Hematopoietic multipotent progenitor cell treated with erythropoietin and hydrocortisone succinate and interleukin-3 and kit ligand, for 17 days (in vitro differentiated cells): Measurements from ENCODE around the gene RFT1.

Experiments used
- DNase-seq: peaks from one replicate; pipeline ENCODE4 v3.0.0-alpha.2; 2015; ENCODE audit warnings: low spot score

The RFT1 gene

DNA sequence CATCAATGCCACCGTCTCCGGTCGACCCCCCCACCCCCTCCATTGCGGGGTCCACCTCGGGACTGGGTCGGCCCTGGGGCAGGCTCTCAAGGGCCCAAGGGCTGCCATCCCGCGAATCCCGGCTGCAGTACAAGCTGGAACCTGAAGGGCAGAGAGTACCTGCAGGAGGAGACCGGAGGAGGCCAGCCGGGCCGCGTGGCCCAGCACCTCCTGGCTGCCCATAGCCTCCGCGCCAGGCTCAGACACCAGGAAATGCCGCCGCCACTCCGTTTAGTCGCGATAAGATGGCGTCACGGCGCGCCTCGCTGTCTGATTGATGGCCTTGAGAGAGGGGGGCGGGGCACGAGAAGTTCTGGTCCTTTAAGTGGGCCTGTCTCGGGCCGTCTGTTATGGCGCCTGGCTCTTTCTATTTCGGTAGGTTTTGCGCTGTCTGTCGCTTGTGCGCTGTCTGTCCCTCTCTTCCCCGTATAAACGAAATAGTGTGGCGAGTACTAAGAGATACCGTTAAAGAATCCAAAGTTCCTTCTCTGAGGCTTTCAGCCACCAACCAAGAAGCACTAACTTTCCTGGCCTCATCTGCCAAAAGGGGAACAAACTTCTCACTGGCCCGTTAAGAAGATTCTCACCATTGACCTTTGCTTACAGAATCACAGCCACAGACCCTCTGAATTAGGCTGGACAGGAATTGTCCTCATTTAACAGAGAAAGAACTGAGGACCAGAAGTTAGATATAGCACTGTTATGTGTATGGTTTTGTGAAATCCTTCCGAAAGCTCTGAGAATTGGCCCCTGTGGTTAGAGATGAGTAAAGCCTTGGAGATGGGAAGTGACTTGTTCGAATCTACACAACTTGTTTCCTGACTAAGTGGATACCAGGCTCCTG, at the start of gene RFT1:
Gene RFT1, minus strand, starts transcription at position 257 of the 883 bp plus-strand sequence. Its CDS starts 35 bp downstream, at position 222.
- peak; percentile 96 for DNase-seq

DNA sequence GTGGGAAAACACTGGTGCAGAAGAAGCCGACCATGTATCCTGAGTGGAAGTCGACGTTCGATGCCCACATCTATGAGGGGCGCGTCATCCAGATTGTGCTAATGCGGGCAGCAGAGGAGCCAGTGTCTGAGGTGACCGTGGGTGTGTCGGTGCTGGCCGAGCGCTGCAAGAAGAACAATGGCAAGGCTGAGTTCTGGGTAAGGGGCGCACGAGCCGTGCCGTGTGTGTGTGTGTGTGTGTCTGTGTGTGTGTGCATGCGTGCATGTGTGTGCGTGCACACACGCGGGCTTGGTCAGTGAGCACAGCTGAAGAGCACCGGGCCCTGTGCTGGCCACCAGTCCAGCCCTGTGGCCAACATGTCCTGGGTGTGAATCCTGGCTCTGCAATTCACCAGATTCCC, 49.3 kb upstream of the RFT1 start:
- no peak for DNase-seq

DNA sequence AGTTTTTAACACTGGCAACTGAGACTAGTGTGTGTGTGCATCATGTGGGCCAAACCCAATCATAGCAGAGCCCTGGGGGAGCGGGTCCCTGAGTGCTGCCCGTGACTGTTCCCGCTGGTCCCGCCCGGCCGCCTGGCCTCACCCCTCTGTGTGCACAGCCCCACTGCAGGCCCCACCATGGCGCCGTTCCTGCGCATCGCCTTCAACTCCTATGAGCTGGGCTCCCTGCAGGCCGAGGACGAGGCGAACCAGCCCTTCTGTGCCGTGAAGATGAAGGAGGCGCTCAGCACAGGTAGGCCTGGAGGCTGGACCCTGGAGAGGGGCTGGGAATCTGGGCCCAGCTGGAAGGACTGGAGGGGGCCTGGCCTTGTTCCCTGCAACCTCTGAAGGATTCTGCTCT, 48.0 kb upstream of the RFT1 start:
- no peak for DNase-seq

DNA sequence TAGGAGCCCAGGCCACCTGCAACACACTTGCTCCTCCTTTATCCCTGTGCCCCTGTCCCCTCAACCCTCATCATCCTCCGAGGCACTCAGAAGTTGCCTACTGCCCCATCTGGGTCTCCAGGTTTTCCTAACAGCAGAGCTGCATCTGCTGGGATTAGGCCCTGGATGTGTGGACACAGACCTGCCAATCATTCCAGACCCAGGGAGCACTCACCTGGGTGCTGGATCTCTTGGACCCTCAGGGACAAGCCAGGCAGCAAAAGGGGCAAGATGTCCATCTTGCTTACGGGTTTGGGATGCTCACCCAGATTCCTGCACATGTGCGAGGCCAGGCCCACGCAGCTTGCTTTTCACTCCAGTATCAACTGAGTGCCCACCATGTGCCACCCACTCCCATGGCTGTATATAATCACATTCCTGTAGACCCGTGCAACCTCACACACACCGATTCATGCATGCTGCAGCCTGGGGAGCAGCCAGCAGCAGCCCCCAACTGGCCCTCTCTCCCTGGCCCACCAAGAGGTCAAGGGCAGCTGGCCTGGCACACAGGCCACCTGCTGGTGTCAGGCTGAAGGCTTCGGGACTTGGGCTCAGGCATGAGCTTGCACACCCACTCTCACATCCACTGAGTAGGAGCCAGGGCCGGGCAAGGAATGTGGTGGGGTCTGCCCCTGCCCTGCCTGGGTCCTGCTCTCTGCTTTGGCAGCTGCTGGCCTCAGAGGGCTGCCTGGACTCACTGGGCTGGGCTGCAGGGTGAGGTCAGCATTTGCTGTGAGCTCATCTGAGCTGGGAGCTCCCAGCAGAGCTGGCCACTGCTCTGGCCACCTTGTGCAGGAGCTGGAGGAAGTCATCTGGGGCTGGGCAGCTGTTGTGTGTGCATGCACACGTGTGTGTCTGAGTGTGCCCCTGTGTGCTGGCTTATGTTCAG, 45.6 kb upstream of the RFT1 start:
- no peak for DNase-seq

- no peak for DNase-seq
Observed at GRCh38 chr3:53174346-53175250, 44.4 kb upstream of the RFT1 start.

DNA sequence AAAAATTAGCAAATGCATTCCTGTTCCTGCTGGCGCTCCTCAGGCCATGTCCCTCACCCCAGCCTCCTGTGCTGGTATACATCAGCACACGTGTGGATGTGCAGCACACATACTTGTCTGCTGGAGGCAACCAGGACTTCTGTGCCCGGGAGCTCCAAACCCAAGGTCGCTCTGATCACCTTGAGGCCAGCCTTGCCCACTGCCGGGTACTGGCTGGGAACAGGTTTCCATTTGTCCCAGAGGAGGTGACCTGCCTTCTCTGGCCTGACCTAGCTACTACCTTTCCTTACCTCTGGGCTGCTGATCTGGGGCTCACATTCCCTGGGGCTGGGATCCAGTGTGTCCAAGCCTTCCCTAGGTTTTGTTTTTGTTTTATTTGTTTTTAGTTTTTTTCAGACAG, 42.9 kb upstream of the RFT1 start:
- no peak for DNase-seq

DNA sequence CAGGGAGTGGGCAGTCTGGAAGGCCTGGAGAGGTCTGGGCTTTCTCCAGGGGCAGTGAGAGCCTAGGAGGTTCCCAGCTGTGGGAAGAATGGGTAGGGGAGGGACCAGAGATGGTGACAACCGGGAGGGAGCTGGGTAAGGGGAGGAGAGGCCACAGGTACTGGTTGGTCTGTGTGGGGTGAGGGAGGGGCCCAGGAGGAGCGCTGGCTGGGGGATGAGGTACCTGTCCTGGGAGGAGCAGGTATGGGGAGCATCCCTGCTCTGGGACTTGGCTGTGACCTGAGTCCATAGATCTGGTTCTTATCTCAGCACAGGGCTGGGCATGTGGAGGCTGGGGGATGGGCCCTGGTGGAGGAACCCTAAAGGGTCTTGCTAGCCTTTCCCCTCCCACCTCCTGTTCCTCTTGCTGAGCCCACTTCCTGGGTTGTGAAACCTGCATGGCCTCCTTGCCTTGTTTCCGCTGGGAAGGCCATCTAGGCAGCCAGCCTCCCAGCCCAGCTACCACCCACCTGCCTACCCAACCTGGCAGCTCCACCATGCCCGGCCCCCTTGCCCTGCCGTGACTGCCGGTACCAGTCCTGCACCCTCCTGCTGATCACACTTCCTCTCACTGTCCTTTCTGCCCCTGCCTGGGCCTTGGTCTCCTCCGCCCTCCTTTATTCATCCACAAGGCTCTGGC, 41.7 kb upstream of the RFT1 start:
- no peak for DNase-seq

- no peak for DNase-seq
Observed at GRCh38 chr3:53171064-53171418, 40.8 kb upstream of the RFT1 start.

GRCh38 chr3:53170325-53171063, 40.3 kb upstream of the RFT1 start:
- no peak for DNase-seq

DNA sequence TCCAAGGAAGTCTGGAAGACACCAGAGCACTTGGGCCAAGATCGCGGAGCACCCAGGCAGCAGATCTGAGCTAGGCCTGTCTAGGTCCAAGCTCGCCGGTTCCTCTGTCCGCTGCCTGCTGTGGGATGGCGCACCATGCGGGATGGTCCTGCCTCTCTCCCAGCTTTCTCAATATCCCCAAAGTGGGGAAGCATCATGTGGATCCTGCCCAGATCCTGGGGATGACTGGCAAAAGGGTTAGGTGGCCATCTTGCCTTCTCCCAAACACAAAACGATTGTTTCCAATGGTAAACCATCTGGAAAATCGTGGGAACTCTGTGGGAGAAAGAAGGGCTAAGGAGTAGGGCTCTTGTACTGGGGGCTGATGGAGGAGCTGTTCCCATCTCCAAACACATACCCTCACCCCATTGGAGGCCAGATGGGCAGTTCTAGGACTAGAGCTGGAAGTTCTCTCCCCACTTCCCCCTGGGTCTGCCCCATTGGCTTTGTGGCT, 39.6 kb upstream of the RFT1 start:
- no peak for DNase-seq

DNA sequence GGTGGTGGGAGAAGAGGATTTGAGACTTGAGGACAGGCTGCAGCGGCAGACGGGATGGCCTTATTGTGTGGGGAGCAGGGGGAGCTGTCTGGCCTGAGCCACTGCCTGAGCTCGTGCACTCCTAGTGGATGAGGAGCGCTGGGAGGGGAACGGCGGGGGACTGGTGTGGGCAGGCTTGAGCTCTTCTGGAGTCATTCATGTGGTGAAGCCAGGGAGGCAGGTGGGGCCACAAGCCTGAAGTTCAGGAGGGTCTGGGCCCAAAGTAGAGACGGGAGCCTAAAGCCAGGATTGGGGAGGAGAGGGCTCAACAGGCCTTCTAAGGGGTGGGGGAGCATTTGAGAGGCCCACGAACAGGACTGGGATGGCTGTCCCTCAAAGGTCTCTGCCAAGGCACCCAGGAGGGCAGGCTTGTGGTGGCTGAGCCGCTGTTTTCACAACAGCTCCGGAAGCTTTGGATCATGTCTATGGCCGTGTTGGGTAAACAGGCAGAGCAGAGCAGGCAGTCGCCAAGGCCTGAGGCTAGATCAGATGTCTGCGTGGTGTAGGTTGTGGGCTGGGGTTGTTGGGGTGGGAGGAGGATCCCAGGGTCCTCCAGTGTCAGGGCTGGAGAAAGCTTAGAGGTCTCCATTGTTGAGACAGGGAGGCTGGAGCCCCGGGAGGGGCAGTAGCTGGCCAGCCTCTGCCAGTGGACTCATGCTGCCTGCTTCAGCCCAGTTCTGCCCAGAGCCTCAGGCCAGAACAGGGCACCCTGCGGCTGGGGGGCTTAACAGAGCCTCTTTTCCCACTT, 39.0 kb upstream of the RFT1 start:
- DNase-seq, result no peak

GRCh38 chr3:53168175-53168923, 38.1 kb upstream of the RFT1 start:
- DNase-seq, result no peak

- DNase-seq, result no peak
Observed at GRCh38 chr3:53167418-53168174, 37.4 kb upstream of the RFT1 start.

DNA sequence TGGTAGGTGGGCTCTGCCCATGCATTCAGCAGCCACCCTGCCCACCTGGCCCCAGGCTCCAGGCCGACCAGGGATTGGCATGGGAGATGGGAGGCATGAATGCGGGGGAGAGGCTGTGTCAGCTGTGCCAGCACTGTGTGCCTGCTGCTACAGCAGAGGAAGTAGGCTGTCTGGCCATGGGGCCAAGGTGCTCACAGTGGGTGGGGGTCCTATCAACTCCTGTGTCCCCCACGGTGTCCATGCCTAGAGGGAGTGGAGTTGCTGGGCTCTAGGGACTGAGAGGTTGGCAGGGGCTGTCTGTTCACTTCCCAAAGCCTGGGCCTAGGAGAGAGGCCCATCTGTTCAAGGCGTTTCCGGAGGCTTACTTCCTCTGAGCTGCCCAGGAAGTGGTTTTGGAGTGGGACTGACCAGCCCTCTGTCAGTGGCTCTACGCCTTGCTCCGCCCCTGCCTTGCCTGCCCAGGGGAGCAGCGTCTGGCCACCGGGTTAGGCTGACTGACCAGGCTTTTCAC, 36.6 kb upstream of the RFT1 start:
- DNase-seq, result no peak

DNA sequence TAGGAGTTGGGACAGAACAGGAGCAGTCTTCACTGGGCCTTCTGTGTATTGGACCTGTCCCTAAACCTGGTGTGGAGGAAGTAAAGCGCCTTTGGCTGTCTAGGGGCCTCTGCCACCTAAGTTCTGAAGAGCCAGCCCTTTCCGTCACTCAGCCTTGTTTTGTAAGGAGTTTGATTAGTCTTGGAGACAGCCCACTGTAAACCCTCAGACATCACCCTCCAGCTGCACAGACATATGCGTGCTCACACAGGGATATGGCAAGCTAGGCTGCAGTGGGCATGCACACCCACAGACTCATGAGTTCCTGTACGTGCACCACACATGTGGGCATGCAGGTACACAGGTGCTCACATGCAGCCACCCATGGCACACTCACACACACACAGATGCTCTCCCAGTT, 36.0 kb upstream of the RFT1 start:
- no peak for DNase-seq

DNA sequence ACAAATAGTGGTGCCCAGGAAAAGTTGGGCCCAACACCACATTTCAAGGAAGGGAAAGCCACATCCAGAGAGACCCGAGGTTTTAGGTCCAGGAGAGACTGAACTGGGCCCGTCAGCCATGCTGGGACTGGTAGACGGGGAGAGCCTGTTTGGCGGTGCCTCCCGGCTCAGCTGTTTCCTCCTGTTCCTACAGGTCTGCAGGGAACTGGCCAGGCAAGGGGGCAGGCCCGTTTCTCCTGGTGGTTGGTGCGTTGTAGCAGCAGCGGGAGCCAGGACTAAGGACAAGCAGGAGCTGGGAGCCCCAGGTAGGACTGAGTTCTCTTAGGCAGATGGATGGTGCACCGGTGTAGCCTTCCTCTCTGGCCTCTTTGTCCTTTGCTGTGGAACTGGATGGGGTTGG, 34.7 kb upstream of the RFT1 start:
- no peak for DNase-seq

GRCh38 chr3:53163444-53164387, 33.5 kb upstream of the RFT1 start:
- DNase-seq, result no peak
